ENCODE measurements around the gene SLC12A1.

Gene SLC12A1

DNA sequence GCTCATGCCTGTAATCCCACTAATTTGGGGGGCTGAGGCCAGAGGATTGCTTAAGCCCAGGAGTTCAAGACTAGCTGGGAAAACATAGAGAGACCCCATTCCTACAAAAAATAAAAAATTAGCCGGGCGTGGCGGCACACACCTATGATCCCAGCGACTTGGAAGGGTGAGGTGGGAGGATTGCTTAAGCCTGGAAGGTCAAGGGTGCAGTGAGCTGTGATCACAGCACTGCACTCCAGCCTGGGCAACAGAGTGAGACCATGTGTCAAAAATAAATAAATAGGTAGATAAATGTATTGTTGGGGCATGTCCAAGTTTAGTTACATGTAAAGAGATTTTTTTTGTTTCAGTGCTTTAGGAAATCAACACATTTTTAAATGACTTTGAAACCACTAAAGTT lies 36.4 kb downstream of the SLC12A1 start:
- no peak for DNase-seq (ENCODE audit: low spot score)

DNA sequence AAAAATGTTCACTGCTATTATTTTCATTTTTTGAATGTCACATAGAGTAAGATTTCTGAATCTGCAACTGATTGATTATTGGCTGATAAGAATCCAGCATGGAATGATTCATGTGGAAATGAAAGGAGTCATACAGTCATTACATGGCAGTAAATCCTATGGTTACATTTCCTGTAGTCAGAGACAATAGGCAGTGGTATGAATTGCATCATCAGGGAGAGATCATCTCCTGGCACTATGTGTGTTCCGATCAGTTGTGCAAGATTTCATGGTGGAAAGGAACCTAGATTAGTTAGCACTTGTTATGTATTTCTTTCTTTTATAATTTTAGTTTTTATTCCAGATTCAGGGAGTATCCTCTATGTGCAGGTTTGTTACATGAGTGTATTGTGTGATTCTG lies 38.8 kb downstream of the SLC12A1 start:
- DNase-seq (ENCODE audit: low spot score) = peak; percentile 18

DNA sequence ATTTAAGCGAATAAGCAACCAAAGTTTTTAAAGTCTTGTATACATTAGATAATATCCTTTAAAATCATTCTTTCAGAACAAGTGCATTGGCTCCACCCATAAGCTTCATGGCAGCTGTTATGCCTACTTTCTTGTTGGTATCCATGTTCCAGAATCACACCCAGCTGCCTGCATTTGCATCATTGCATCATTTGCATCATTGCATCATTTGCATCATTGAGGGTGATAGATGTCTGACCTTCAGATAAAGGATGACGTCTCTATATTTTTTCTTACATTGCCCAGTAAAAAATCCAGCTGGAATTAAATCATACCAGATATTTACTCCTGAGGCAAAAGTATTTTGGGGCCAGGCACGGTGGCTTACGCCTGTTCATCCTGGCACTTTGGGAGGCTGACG lies 42.3 kb downstream of the SLC12A1 start:
- DNase-seq (ENCODE audit: low spot score) = no peak

DNA sequence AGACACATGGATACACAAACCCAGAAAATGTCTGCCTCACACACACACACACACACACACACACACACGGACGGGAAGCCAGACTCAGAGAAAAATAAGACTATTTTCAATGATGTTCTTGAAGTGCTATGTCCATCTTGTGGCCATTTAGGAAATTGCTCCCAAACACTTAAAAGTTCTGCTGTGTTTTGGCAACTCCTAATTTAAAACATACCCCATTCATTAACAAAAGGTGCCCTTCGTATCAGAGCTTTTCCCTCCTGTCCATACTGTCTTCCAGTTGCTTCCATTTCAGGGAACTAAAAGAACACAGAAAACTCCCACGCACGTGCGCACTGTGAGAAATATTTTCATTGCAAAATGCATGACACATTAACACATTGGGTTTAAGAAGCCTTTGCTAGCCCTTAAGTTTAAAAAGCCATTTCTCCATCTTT lies 44.6 kb downstream of the SLC12A1 start:
- peak; percentile 67 for DNase-seq (ENCODE audit: low spot score)

DNA sequence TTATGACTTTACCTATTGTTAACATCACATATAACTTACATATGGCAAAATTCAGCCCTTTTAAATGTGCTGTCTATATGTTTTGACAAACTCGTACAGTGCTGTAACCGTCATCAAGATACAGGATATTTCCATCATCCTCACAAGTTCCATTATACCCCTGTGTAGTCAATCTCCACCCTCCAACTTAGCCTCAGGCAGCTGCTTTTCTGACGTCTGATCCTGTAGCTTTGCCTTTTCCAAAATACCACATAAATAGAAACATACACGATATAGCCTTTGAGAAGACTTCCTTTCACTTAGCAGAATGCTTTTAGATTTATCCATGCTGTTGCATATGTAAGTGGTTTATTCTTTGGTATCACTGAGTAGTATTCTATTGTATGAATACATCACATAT lies 47.1 kb downstream of the SLC12A1 start:
- no peak for DNase-seq (ENCODE audit: low spot score)

DNA sequence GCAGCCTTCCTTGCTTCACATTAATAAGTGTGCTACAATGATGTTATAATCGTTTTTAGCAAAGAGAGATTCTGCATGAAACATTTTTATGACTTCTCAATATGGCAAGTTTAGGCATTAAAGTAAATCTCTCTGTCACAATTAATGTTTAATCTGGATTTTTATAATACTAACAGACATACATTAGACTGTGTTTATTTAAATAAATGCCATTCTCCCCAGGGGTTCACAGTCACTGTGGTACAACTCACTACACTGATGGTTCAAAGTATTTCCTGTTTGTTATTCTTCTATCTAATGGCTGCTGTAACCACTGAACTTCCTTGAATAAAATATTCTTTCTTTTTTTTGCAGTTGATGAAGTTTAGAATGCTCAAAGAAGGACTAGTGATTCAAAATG lies 59.0 kb downstream of the SLC12A1 start:
- DNase-seq (ENCODE audit: low spot score) = no peak

DNA sequence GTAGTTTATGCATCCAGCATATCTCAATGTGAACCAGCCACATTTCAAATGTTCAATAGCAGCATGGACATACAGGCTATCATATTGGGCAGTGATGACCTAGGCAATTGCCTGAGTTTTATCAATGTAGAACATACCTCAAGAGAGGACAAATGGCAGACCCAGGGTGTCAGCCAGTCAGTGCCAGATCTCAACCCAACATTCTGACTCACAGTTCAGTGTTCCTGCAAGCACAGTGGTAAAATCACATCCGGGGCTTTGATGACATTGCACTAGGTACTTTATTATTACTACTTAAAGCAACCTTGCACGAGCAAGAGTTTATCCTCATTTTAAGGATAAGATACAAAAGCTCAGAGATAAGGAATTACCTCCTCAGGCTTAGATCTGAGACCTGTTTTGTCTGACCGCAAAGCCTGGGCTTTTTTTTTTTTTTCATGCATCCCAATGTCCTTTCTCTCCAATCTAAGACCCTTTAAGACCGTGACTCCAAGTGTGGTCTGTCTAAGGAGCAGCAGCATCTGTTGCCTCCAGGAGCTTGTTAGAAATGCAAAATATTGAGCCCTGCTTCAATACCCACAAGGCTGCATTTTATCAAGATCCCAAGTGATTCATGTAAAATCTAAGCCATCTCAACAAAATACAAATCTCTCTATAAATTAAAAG lies 60.1 kb downstream of the SLC12A1 start:
- DNase-seq (ENCODE audit: low spot score) = peak; percentile 40

DNA sequence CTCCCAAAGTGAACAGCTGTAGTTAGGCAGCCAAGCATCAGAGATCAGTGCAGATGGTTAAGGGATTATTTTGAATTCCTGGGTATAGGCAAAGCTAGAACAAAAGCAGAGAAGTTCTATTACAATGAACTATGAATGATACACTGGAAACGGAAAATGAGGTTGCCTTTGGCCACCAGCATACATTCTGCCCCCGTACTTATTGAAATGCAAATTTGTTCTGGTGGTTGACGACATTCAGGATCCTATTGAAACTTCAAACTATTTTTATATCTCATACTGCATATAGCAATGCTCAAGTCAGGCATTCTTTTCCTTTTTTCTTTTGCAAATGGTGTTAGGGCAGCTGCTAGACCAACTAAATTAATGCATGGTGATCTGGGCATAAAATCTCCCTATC lies 61.7 kb downstream of the SLC12A1 start:
- DNase-seq (ENCODE audit: low spot score) = no peak

DNA sequence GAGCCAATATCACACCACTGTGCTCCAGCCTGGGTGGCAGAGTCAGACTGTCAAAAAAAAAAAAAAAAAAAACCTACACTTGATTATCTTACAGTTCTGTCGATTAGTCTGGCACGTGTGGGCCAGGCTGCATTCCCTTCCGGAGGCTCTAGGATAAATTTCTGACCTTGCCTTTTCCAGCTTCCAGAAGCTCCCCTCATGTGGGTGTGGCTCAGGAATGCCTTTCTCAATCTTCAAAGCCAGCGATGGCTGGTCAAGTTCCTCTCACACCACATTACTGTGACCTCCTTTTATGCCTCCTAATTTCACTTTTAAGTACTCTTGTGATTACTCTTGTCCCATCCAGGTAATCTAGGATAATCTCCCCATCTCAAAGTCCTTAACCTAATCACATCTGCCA lies 66.9 kb downstream of the SLC12A1 start:
- DNase-seq (ENCODE audit: low spot score) = no peak

DNA sequence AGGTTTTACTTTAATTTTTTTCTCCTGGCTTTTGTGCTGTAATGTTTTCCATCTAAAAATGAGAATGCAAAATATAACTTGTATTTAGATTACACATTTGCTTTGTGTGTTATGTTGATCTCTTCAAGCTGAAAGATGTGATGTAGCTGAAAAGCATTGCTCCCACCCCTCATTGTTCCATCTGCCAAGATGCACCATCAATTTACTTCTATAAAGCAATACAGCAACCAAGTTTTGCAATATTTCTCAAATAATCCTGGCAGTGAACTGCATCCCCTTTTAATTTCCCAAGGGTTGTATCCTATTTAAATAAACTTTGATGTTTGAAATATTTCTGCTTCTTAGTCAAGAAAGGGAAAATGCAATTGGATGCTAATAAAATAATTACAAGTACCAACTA lies 72.6 kb downstream of the SLC12A1 start:
- no peak for DNase-seq (ENCODE audit: low spot score)

DNA sequence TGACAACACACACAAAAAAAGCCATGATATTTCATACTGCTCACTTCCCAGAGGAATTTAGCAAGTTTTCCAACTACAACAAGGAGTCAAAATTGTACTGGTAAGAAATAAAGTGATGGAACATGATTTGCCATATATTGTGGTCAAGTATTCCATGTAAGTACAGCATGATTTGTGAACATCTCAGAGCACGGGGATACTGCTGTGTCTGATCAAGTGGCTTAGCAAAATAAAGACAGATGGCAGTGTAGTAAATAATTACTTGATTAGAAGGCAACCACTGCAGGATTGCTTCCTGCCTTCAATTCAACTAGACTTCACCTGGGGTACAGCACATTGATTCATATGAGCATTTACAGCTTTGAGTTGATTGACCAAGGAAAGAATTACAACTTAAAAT lies 73.5 kb downstream of the SLC12A1 start:
- DNase-seq (ENCODE audit: low spot score) = no peak

DNA sequence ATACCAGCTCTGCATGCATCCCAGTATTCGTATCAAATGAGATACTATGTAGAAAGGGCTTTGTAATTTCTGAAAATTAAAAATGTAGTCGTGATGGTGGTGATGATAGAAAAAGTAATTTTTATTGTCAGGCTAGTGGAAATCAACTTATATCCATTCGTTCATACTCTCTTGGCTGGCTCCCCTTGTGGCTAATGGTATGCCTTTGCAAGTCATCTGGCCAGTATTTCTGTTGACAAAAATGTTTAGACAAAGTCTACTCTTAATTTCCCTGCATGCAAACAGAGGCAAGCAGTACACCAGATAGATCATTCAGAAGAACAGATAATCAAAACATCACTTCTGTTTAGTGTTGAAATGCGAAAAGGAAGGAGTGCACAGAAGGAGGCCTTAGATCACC lies 75.6 kb downstream of the SLC12A1 start:
- no peak for DNase-seq (ENCODE audit: low spot score)

DNA sequence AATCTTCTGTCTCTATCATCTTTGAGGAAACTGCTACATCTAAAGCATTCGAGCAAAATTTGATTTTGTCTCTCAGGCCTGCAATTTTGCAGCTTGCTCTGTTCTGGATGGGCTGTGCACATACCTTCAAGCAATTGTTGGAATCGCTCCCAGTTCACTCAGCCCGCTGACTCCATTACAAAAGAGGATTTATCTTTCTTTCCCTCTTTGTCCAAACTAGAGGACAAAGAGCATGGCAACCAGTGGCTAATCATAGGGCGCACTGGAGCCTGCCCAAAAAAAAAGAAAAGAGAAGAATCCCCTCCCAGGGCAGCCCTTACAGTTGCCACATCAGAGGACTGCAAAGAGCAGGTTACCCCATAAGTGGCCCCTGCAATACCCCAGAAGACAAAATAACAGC lies 76.1 kb downstream of the SLC12A1 start:
- no peak for DNase-seq (ENCODE audit: low spot score)

DNA sequence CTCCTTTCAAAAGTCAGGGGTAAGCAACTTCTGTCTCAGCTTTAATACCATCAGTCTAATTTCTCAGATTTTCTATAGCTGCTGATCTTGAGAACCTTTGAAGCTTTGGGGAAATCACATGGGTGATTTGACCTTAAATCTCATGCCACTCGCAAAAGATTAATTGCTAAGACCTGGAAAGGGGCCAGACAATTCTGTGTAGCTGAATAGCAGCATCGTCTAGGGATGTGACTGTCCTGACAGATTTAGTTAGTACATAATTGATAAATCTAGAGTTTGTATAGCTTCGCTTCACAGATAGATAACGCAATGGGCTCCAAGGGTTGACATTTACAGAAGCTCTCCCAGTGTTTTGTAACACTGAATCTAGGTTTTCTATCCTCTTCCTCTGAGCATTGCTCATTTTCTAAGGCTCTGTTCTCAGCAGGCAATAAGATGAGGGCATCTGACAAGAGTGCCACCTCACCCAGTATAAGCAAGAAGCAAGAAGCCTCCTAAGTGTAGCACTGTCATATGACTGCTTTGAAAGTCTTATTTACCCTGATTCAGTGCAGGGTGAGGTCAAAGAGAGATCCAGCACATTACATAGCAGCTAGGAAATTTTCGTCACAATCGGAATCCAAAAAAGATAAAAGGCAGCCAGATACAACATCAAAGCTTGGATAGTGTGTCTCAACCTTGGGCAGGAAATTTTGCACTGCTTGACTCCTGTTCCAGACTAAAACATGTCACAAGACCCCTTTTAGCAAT lies 77.5 kb downstream of the SLC12A1 start:
- DNase-seq (ENCODE audit: low spot score) = no peak

DNA sequence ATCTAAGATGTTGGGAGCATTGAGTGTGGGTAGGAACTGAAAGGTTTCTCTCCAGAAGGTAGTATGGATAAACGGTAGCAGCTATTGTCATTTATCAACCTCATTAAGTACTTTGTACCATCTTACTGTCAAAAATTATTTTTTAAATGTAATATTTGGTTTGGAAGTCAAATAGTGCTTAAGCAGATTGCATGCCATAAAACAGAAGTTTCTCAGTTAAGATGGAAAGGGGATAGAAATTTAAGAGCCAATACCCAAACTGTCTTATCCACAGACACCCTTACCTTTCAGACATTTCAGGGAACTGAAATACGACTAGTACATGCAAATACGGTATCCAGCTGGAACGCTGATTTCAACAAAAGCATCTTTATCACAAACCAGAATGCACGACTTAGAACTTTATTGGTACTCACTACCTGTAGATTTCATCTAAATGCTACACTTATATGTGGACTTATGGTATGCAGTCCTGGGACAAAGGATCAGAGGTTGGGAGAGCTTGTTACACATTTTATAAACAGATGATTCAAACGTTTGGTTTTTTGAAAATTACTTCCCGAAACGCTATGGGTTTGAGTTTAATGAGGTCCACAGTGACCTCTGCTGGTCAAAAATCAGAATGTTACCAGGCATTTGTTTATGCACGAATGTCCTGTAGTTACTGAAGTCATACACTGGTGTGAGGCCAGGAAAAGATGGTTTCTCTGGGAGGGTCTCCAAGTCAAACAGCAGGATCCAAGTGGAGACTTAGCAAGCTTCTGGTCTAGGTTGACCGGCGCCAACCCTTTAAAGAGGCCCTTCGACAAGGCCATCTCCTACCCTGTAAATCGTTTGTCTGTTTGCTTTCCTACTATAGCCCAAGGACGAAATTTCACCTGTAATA lies 79.5 kb downstream of the SLC12A1 start:
- peak; percentile 84 for DNase-seq (ENCODE audit: low spot score)

DNA sequence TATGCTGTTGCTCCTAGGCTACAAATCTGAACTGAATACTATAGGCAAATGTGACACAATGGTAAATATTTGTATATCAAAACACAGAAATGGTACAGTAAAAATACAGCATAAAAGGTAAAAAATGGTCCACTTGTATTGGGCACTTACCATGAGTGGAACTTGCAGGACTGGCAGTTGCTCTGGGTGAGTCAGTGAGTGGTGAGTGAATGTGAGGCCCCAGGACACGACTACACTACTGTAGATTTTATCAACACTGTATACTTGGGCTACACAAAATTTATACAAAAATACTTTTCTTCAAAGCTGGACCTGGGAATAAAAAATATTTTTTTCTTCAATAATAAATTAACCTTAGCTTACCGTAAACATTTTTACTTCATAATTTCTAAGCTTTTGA lies 83.5 kb downstream of the SLC12A1 start:
- no peak for DNase-seq (ENCODE audit: low spot score)

DNA sequence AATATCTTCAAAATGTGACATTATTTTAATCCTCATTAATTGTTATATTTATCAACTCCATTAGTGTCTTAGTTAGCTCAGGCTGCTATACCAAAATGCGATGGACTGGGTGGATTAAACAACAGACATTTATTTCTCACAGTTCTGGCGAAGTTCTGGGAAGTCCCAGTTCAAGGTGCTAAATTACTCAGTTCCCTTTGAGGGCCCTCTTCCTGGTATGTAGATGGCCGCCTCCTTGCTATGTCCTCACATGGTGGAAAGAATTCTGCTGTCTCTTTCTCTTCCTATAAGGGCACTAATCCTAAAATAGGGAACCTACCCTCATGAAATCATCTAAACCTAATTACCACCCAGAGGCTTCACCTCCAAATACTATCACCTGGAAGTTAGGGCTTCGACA lies 86.4 kb downstream of the SLC12A1 start:
- no peak for DNase-seq (ENCODE audit: low spot score)

DNA sequence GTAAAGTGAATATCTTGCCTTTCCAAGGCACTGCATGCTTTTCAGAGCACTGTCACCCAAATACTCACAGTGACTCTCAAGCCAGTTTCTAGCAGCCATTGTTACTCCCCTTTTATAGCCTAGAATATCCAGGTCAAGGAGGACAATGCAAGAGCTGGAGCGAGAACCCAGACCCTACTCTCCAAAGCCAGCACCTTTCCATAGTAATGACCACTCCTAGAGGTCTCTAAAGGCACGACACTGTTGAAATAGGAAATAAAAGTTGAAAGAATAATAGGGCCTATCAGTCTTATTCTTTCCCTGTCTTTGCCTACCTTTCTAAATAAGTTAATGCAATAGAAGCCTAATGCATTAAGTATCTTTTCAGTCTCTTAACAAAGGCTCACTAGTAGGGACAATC lies 91.6 kb downstream of the SLC12A1 start:
- no peak for DNase-seq (ENCODE audit: low spot score)

DNA sequence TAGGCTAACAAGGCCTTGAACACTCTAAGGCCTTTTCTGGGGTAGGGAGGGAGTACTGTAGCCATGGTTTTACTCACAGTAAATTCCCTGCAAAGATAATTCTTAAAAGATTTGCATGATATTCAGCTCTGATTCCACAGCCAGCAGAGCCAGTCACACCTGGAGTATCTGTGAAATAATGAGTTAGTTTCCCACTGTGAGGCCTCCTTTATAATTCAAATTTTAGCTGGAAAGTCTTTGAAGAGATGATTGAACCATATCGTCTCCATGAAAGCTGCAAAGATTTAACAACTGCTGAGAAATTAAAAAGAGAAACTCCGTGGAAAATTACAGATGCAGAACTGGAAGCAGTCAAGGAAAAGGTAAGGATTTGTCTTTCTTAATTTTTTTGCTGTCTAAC lies 92.8 kb downstream of the SLC12A1 start:
- DNase-seq (ENCODE audit: low spot score) = no peak

DNA sequence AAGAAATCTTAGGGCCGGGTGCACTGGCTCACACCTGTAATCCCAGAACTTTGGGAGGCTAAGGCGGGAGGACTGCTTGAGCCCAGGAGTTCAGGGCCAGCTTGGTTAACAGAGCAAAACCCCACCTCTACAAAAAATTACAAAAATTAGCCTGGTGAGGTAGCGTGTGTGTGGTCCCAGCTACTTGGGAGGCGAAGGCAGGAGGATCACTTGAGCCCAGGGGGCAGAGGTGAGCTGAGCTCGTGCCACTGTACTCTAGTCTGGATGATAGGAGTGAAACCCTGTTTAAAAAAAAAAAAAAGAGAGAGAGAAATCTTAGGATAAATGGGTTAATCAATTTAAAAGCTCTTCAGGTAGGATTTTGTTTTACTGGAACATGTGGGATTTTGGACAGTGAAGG lies 93.9 kb downstream of the SLC12A1 start:
- DNase-seq (ENCODE audit: low spot score) = no peak

DNA sequence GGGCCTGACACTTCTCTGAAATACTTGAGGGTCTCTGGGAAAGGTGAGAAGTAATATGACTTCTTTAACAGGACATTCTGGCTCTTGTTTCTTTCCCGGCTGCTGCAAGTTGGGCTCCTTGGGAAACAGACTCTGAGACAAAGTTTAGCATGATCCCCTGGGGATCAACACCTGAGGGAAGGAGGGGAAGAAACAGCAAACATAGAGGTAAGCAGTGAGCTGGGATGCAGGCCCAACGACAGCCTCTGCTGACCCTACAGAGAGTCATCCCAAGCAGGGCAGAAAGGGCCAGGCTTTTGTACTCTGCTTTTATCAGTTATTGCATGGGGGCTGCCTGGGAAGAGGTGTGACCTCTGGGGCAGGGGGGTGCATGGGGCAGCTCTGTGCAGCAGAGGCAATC lies 98.3 kb downstream of the SLC12A1 start:
- DNase-seq (ENCODE audit: low spot score) = no peak

DNA sequence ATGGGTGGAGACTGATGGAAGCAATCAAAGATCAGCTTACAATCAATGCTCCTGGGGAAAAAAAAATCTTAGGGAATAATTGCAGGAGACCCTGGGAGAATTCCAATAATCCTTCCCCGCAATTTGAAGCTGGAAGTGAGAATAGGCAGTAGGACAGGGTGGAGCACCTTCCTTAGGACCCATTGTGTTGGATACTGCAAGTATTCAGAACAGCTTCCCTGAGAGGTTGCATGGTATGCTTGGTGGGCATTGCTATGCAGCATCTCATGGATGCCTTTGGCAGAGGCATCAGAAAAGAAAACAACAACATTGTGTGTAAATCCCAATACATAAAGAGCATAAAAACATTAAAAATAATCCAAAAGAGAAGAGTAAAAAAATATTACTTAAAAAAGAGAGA lies 100.5 kb downstream of the SLC12A1 start:
- no peak for DNase-seq (ENCODE audit: low spot score)

DNA sequence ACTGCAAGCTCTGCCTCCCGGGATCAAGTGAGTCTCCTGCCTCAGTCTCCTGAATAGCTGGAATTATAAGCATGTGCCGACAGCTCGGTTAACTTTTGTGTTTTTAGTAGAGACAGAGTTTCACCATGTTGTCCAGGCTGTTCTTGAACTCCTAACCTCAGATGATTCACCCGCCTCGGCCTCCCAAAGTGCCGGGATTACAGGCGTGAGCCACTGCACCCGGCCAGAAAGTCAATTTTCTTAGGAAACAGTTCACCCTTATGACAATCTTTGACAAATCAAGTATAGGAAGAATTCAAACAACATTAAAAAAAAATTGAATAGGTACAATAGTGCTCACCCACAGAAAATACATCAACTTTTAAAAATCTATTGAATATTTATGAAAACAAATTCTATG lies 101.5 kb downstream of the SLC12A1 start:
- no peak for DNase-seq (ENCODE audit: low spot score)
